Panc1 (cell line): ENCODE data around the gene KHDC4. TPM values are rescaled to one million over a fixed set of nuclear protein-coding genes. Genes with fewer than 3 reads are reported as not detected.

ENCODE experiments used
- ATAC-seq: fragments of 200-7000 bp; cut with Tn5 transposase; 2 replicates; pipeline ENCODE4 v1.9.1; 2020; ENCODE audit warnings: mild to moderate bottlenecking, moderate library complexity
- BruUV-seq: library from RNA; stranded (reverse); fragments of 400-500 nt; replicated peaks from 2 replicates; lab custom pipeline; 2021; lab: Mats Ljungman, UMichigan
- CTCF ChIA-PET: fragments of 300-600 bp; sonication (Branson Sonifier 250); formaldehyde crosslinking; loops from one replicate; lab custom pipeline; 2022; ENCODE audit warnings: antibody characterized with exemption; lab: Charles Lee
- POLR2A ChIA-PET: fragments of 300-600 bp; sonication (Branson Sonifier 250); formaldehyde crosslinking; loops from one replicate; lab custom pipeline; 2022; ENCODE audit warnings: antibody characterized with exemption; lab: Charles Lee
- DNase-seq: peaks from one replicate; pipeline ENCODE4 v3.0.0-alpha.2; 2010; ENCODE audit warnings: low read depth, low spot score
- H3K27ac ChIP-seq: 2 replicates; pipeline ENCODE4 v1.5.1; 2011; ENCODE audit warnings: mild to moderate bottlenecking, low read length, inconsistent platforms
- H3K27me3 ChIP-seq: fragments of 200-500 bp; sonication (Bioruptor generic); 2 replicates; pipeline ENCODE4 v1.6.0; 2014; ENCODE audit warnings: low read length, inconsistent platforms; ENCODE audit not compliant: control insufficient read depth, insufficient read depth
- H3K36me3 ChIP-seq: fragments of 200-500 bp; sonication (Bioruptor generic); 2 replicates; pipeline ENCODE4 v1.5.1; 2014; ENCODE audit warnings: inconsistent platforms, mild to moderate bottlenecking, low read length, moderate library complexity; ENCODE audit not compliant: control insufficient read depth, insufficient read depth
- H3K4me1 ChIP-seq: 2 replicates; pipeline ENCODE4 v1.5.1; 2011; ENCODE audit warnings: inconsistent platforms, mild to moderate bottlenecking, low read length, moderate library complexity; ENCODE audit not compliant: control insufficient read depth, insufficient read depth
- H3K4me3 ChIP-seq, 2 experiments: 2 replicates each; pipeline ENCODE4 v1.5.1; 2011 to 2012; ENCODE audit warnings: low read depth in 2 of 2, low read length in 2 of 2, mild to moderate bottlenecking in 2 of 2, inconsistent platforms in 1 of 2, moderate library complexity in 1 of 2
- H3K9me3 ChIP-seq: fragments of 200-500 bp; sonication (Bioruptor generic); 2 replicates; pipeline ENCODE4 v1.5.1; 2014; ENCODE audit warnings: low read depth, mild to moderate bottlenecking, inconsistent platforms, low read length, moderate library complexity; ENCODE audit not compliant: control insufficient read depth, insufficient read depth
- CTCF ChIP-seq: fragments of 450-650 bp; IDR thresholded peaks from 2 replicates; pipeline ENCODE4 v1.5.1; 2017; ENCODE audit warnings: mild to moderate bottlenecking
- POLR2AphosphoS5 ChIP-seq: IDR thresholded peaks from 2 replicates; pipeline ENCODE4 v1.6.1; 2012; ENCODE audit warnings: mild to moderate bottlenecking, low read depth, low read length, moderate library complexity
- REST ChIP-seq, 2 experiments: IDR thresholded peaks; 2 replicates each; pipeline ENCODE4 v1.6.1; 2011 to 2012; ENCODE audit warnings: low read depth in 2 of 2, control low read depth in 1 of 2, low read length in 1 of 2, mild to moderate bottlenecking in 1 of 2, moderate library complexity in 1 of 2; ENCODE audit not compliant: insufficient read depth in 1 of 2
- SIN3A ChIP-seq: IDR thresholded peaks from 2 replicates; pipeline ENCODE4 v1.6.1; 2012; ENCODE audit warnings: low read depth, mild to moderate bottlenecking, low read length, moderate library complexity, borderline replicate concordance; ENCODE audit not compliant: insufficient read depth
- TCF7L2 ChIP-seq: IDR thresholded peaks from 2 replicates; pipeline ENCODE4 v1.6.1; 2011; ENCODE audit warnings: mild to moderate bottlenecking, low read depth, low read length, inconsistent platforms
- in situ Hi-C: cut with HindIII; loops from 2 replicates; pipeline ENCODE4 v1.10.0; 2016; ENCODE audit warnings: low sequenced_read_pairs, low pct_unique_long_range_greater_than_20kb
- intact Hi-C: fragments of 100-400 bp; cut with micrococcal nuclease; formaldehyde crosslinking; loops from one replicate; pipeline ENCODE4 v1.10.0; 2022; ENCODE audit not compliant: unreplicated experiment
- total RNA-seq: library from RNA; stranded (reverse); gene quantifications from one replicate; pipeline ENCODE4 v1.2.1, GENCODE V29; 2021; ENCODE audit not compliant: unreplicated experiment

The KHDC4 gene
- total RNA-seq, 1 experiment from 2014 or later, result 80.4 TPM

GRCh38 chr1:155946633-155947219, 12.5 kb upstream of the KHDC4 start:
- intact Hi-C loops (no loop called here), in situ Hi-C loops (no loop called here)
- no TSS peak for BruUV-seq
- H3K4me3 ChIP-seq, result no peak overlapping the region
- TF ChIP-seq TCF7L2, result no peak
- no peak for TF ChIP-seq SIN3A
- no peak for TF ChIP-seq POLR2AphosphoS5
- TF ChIP-seq CTCF, result no peak
- TF ChIP-seq REST (IDR thresholded peaks at IDR 0.05; ENCODE audit: insufficient read depth in 1 of 2, low read depth in 2 of 2, low read length in 1 of 2), result no peak
- H3K27me3 ChIP-seq, result no peaks in the 10 kb centered on the region
- no peaks in the 10 kb centered on the region for H3K9me3 ChIP-seq
- POLR2A ChIA-PET, result no interaction called here
- ATAC-seq, result no peak
- peaks cover 10% of the 10 kb centered on the region for H3K36me3 ChIP-seq
- H3K4me1 ChIP-seq, result peaks cover 56% of the 10 kb centered on the region
- CTCF ChIA-PET, result no interaction called here
- H3K27ac ChIP-seq, result peak overlapping the region; percentile 99
- DNase-seq, result no peak

GRCh38 chr1:155944444-155944799, 10.2 kb upstream of the KHDC4 start:
- CTCF ChIA-PET, result interaction anchor here (0.5 to 1.2 kb wide), 2 partner anchors 23 to 26 kb away, joined by 3 read pairs; no protein-coding TSS in a partner anchor
- H3K9me3 ChIP-seq, result no peaks in the 10 kb centered on the region
- peak overlapping the region; percentile 99 for H3K27ac ChIP-seq
- TF ChIP-seq POLR2AphosphoS5, result no peak
- TF ChIP-seq CTCF, result no peak
- no peak for TF ChIP-seq TCF7L2
- no peak for TF ChIP-seq REST (IDR thresholded peaks at IDR 0.05; ENCODE audit: insufficient read depth in 1 of 2, low read depth in 2 of 2, low read length in 1 of 2)
- TF ChIP-seq SIN3A, result no peak
- intact Hi-C loops, result loop anchor here (5.0 kb wide), 1 partner anchor 113 kb away; no protein-coding TSS in a partner anchor
- DNase-seq (no peak), ATAC-seq (peak; percentile 52)
- in situ Hi-C loops, result no loop called here
- POLR2A ChIA-PET, result interaction anchor here (1.2 to 1.5 kb wide), 2 partner anchors 10 to 33 kb away, joined by 3 to 5 read pairs; partner anchors contain the start of gene KHDC4
- peak overlapping the region in 1 of 2 experiments; percentile 14; a peak in 1 of 4 replicates for H3K4me3 ChIP-seq
- peaks cover 72% of the 10 kb centered on the region for H3K4me1 ChIP-seq
- no TSS peak for BruUV-seq
- H3K36me3 ChIP-seq, result peaks cover 6% of the 10 kb centered on the region; the same call in 1 of the 2 replicates
- no peaks in the 10 kb centered on the region for H3K27me3 ChIP-seq
